IMR-90 (cell line): Measurements from ENCODE around the gene PRMT2. TPM values are rescaled to one million over a fixed set of nuclear protein-coding genes. Genes with fewer than 3 reads are reported as not detected.

ENCODE experiments used
- ATAC-seq: fragments of 200-7000 bp; cut with Tn5 transposase; 2 replicates; pipeline ENCODE4 v1.9.1; 2020; ENCODE audit warnings: low read depth, mild to moderate bottlenecking, moderate library complexity
- BruUV-seq: library from RNA; stranded (reverse); fragments of 400-500 nt; replicated peaks from 2 replicates; lab custom pipeline; 2021; lab: Mats Ljungman, UMichigan
- CTCF ChIA-PET: fragments of 300-600 bp; formaldehyde crosslinking; extraction: SDS; loops from one replicate; lab custom pipeline; 2021; ENCODE audit warnings: antibody characterized with exemption; lab: Yijun Ruan, JAX
- POLR2A ChIA-PET: fragments of 300-600 bp; sonication (Branson Sonifier 250); formaldehyde crosslinking; loops from one replicate; lab custom pipeline; 2022; ENCODE audit warnings: antibody characterized with exemption; ENCODE audit not compliant: unreplicated experiment; lab: Charles Lee
- DNase-seq: peaks from one replicate; pipeline ENCODE4 v3.0.0; 2013
- H2AFZ ChIP-seq: replicated peaks from 2 replicates; pipeline ENCODE3; 2013; ENCODE audit warnings: low read length, mild to moderate bottlenecking; ENCODE audit not compliant: poor library complexity
- H2AK5ac ChIP-seq: 2 replicates; pipeline ENCODE4 v1.6.1; 2013; ENCODE audit warnings: low read depth, low read length, inconsistent platforms
- H2AK9ac ChIP-seq: replicated peaks from 2 replicates; pipeline ENCODE3; 2013; ENCODE audit warnings: mild to moderate bottlenecking, low read depth, low read length, moderate library complexity; ENCODE audit not compliant: poor library complexity
- H2BK120ac ChIP-seq: 2 replicates; pipeline ENCODE4 v1.6.1; 2013; ENCODE audit warnings: low read depth, low read length, inconsistent platforms
- H2BK15ac ChIP-seq: 3 replicates; pipeline ENCODE4 v1.6.1; 2013; ENCODE audit warnings: low read depth, low read length, inconsistent platforms
- H2BK20ac ChIP-seq: 2 replicates; pipeline ENCODE4 v1.6.1; 2013; ENCODE audit warnings: low read depth, mild to moderate bottlenecking, inconsistent platforms, low read length, moderate library complexity
- H2BK5ac ChIP-seq: 2 replicates; pipeline ENCODE4 v1.6.1; 2013; ENCODE audit warnings: mild to moderate bottlenecking, low read depth, low read length, inconsistent platforms; ENCODE audit not compliant: poor library complexity, severe bottlenecking
- H3K14ac ChIP-seq: replicated peaks from 2 replicates; pipeline ENCODE4 v1.6.1; 2013; ENCODE audit warnings: low read depth, low read length, inconsistent platforms
- H3K18ac ChIP-seq: 2 replicates; pipeline ENCODE4 v1.6.1; 2013; ENCODE audit warnings: low read depth, low read length, control low read depth
- H3K23ac ChIP-seq: 2 replicates; pipeline ENCODE4 v1.6.1; 2013; ENCODE audit warnings: low read depth, low read length, inconsistent platforms
- H3K27ac ChIP-seq: 2 replicates; pipeline ENCODE4 v1.5.1; 2013; ENCODE audit warnings: mild to moderate bottlenecking, control low read depth, low read length; ENCODE audit not compliant: insufficient read depth
- H3K27me3 ChIP-seq: 2 replicates; pipeline ENCODE4 v1.6.1; 2013; ENCODE audit warnings: low read length; ENCODE audit not compliant: control insufficient read depth, insufficient read depth
- H3K36me3 ChIP-seq: 2 replicates; pipeline ENCODE4 v1.6.1; 2013; ENCODE audit warnings: low read length, mixed read lengths; ENCODE audit not compliant: control insufficient read depth, insufficient read depth
- H3K4ac ChIP-seq: 2 replicates; pipeline ENCODE4 v1.6.1; 2013; ENCODE audit warnings: low read depth, low read length, inconsistent platforms
- H3K4me1 ChIP-seq: 2 replicates; pipeline ENCODE4 v1.6.1; 2013; ENCODE audit warnings: low read length, mixed read lengths; ENCODE audit not compliant: control insufficient read depth, insufficient read depth
- H3K4me2 ChIP-seq: 2 replicates; pipeline ENCODE4 v1.6.1; 2013; ENCODE audit warnings: low read depth, mild to moderate bottlenecking, control low read depth, low read length, moderate library complexity
- H3K4me3 ChIP-seq: 2 replicates; pipeline ENCODE4 v1.5.1; 2013; ENCODE audit warnings: low read depth, mild to moderate bottlenecking, control low read depth, low read length, moderate library complexity; ENCODE audit not compliant: insufficient read depth
- H3K56ac ChIP-seq: 2 replicates; pipeline ENCODE4 v1.6.1; 2013; ENCODE audit warnings: low read length, inconsistent platforms; ENCODE audit not compliant: insufficient read depth; ENCODE audit errors: extremely low read depth
- H3K79me1 ChIP-seq, 2 experiments: 2 replicates each; pipeline ENCODE4 v1.6.1; 2013; ENCODE audit warnings: low read length in 2 of 2, inconsistent platforms in 1 of 2, low read depth in 1 of 2
- H3K9ac ChIP-seq: 2 replicates; pipeline ENCODE4 v1.6.1; 2013; ENCODE audit warnings: low read depth, low read length, control low read depth
- H3K9me1 ChIP-seq: 2 replicates; pipeline ENCODE4 v1.6.1; 2013; ENCODE audit warnings: low read length, inconsistent platforms; ENCODE audit not compliant: insufficient read depth
- H3K9me3 ChIP-seq: 2 replicates; pipeline ENCODE4 v1.6.1; 2013; ENCODE audit warnings: low read length; ENCODE audit not compliant: control insufficient read depth, insufficient read depth
- H4K20me1 ChIP-seq: 2 replicates; pipeline ENCODE4 v1.6.1; 2013; ENCODE audit warnings: low read length, inconsistent platforms; ENCODE audit not compliant: insufficient read depth
- H4K5ac ChIP-seq: 2 replicates; pipeline ENCODE4 v1.6.1; 2013; ENCODE audit warnings: mild to moderate bottlenecking, low read depth, low read length, control low read depth
- H4K8ac ChIP-seq, 2 experiments: 2 replicates each; pipeline ENCODE4 v1.6.1; 2013; ENCODE audit warnings: low read depth in 2 of 2, low read length in 2 of 2, control low read depth in 1 of 2, inconsistent platforms in 1 of 2
- H4K91ac ChIP-seq: 2 replicates; pipeline ENCODE4 v1.6.1; 2013; ENCODE audit warnings: low read depth, low read length, inconsistent platforms; ENCODE audit not compliant: insufficient read depth
- BHLHE40 ChIP-seq: fragments of 150-350 bp; IDR thresholded peaks from 2 replicates; pipeline ENCODE4 v1.6.1; 2016; ENCODE audit warnings: mild to moderate bottlenecking, low read depth, low read length
- CEBPB ChIP-seq: IDR thresholded peaks from 2 replicates; pipeline ENCODE4 v1.6.1; 2012; ENCODE audit warnings: low read depth, low read length, improper control_type of control experiment
- CHD1 ChIP-seq: IDR thresholded peaks from 2 replicates; pipeline ENCODE4 v1.6.1; 2012; ENCODE audit warnings: low read depth, low read length, improper control_type of control experiment
- ELK1 ChIP-seq: fragments of 150-350 bp; IDR thresholded peaks from 2 replicates; pipeline ENCODE4 v1.6.1; 2016; ENCODE audit warnings: low read depth, mild to moderate bottlenecking, low read length, moderate library complexity, borderline replicate concordance
- MAFK ChIP-seq: IDR thresholded peaks from 2 replicates; pipeline ENCODE4 v1.6.1; 2012; ENCODE audit warnings: low read depth, low read length, improper control_type of control experiment
- NFE2L2 ChIP-seq: fragments of 150-350 bp; IDR thresholded peaks from 2 replicates; pipeline ENCODE4 v1.6.1; 2016; ENCODE audit warnings: low read depth, mild to moderate bottlenecking, low read length
- POLR2A ChIP-seq: IDR thresholded peaks from 2 replicates; pipeline ENCODE4 v1.6.1; 2012; ENCODE audit warnings: mild to moderate bottlenecking, low read depth, low read length
- RCOR1 ChIP-seq: IDR thresholded peaks from 2 replicates; pipeline ENCODE4 v1.6.1; 2012; ENCODE audit warnings: mild to moderate bottlenecking, low read length, improper control_type of control experiment; ENCODE audit not compliant: insufficient replicate concordance
- RFX5 ChIP-seq: IDR thresholded peaks from 2 replicates; pipeline ENCODE4 v1.8.0; 2012; ENCODE audit warnings: low read depth, mild to moderate bottlenecking, low read length, moderate library complexity
- WGBS, 2 experiments: methylation state at CpG; one replicate each; pipeline versions ENCODE4 v1.1.5 to v1.1.7; 2013; ENCODE audit warnings: missing lambda C conversion rate in 2 of 2; ENCODE audit not compliant: insufficient read length in 1 of 2; ENCODE audit errors: extremely low coverage in 2 of 2; 5-methylcytosine and 5-hydroxymethylcytosine counted together
- dilution Hi-C: fragments of 300-500 bp; cut with HindIII; formaldehyde crosslinking; loops from one replicate; pipeline ENCODE4 v1.14.3; 2018; ENCODE audit warnings: low sequenced_read_pairs; ENCODE audit not compliant: unreplicated experiment
- in situ Hi-C: fragments of 300-500 bp; cut with MboI; formaldehyde crosslinking; loops from 3 replicates; pipeline ENCODE4 v1.14.3; 2019; ENCODE audit warnings: low sequenced_read_pairs, inconsistent platforms, mixed read lengths
- intact Hi-C: fragments of 100-400 bp; cut with micrococcal nuclease; formaldehyde crosslinking; loops from 2 replicates; pipeline ENCODE4 v1.10.0; 2022
- polyA plus RNA-seq, 3 experiments: library from polyadenylated mRNA; depleted of rRNA; stranded (reverse); fragments of >200 nt; gene quantifications; 2 replicates each; pipeline ENCODE4 v1.2.3, GENCODE V29; 2012; ENCODE audit warnings: low replicate concordance in 1 of 3
- total RNA-seq: library from RNA; depleted of rRNA; stranded (reverse); fragments of >200 nt; gene quantifications from 2 replicates; pipeline ENCODE4 v1.2.3, GENCODE V29; 2012
- TF ChIP-seq, protein P1 (sequence below): fragments of 150-350 bp; IDR thresholded peaks from 2 replicates; pipeline ENCODE4 v1.6.1; 2017; ENCODE audit warnings: mild to moderate bottlenecking, antibody characterized with exemption, low read length, low read depth

PRMT2 gene
- total and polyA plus RNA-seq, 2 of the 4 experiments (the other 2 are of a cell fraction): 126 to 159 TPM

- no peaks in the 10 kb centered on the region for H4K20me1 ChIP-seq
- DNase-seq (no peak), ATAC-seq (no peak)
- H3K9me3 ChIP-seq: peaks cover 9% of the 10 kb centered on the region
- no peak overlapping the region for H3K4ac ChIP-seq
- no CpG with 5 or more reads among the region's 2 CpGs for WGBS, 2 experiments
- H3K9me1 ChIP-seq: no peaks in the 10 kb centered on the region
- H3K79me1 ChIP-seq: no peaks in the 10 kb centered on the region
- H3K9ac ChIP-seq: no peak overlapping the region
- no peak overlapping the region for H4K5ac ChIP-seq
- H3K14ac ChIP-seq: no peak overlapping the region
- intact Hi-C loops: no loop called here
- no peak overlapping the region for H2AK5ac ChIP-seq
- H4K8ac ChIP-seq: no peak overlapping the region
- H3K18ac ChIP-seq: no peak overlapping the region
- H4K91ac ChIP-seq: no peak overlapping the region
- in situ Hi-C loops: no loop called here
- no peak overlapping the region for H3K56ac ChIP-seq
- H2AK9ac ChIP-seq: no peak overlapping the region
- H2BK20ac ChIP-seq: no peak overlapping the region
- no peak overlapping the region for H3K4me3 ChIP-seq
- TF ChIP-seq BHLHE40 (no peak), CEBPB (no peak), POLR2A (no peak), RFX5 (no peak), MAFK (no peak), RCOR1 (no peak), NFE2L2 (no peak), ELK1 (no peak), CHD1 (no peak)
- TF ChIP-seq, protein P1, sequence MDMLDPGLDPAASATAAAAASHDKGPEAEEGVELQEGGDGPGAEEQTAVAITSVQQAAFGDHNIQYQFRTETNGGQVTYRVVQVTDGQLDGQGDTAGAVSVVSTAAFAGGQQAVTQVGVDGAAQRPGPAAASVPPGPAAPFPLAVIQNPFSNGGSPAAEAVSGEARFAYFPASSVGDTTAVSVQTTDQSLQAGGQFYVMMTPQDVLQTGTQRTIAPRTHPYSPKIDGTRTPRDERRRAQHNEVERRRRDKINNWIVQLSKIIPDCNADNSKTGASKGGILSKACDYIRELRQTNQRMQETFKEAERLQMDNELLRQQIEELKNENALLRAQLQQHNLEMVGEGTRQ: no peak
- ChIA-PET CTCF (no interaction called here), POLR2A (no interaction called here)
- H2BK15ac ChIP-seq: no peak overlapping the region
- no TSS peak for BruUV-seq
- no peak overlapping the region for H3K23ac ChIP-seq
- no peak overlapping the region for H2AFZ ChIP-seq
- dilution Hi-C loops: no loop called here
- no peak overlapping the region for H3K4me2 ChIP-seq
- H3K27me3 ChIP-seq: peaks cover 30% of the 10 kb centered on the region
- H3K4me1 ChIP-seq: no peaks in the 10 kb centered on the region
- H3K36me3 ChIP-seq: no peaks in the 10 kb centered on the region
- H3K27ac ChIP-seq: no peak overlapping the region
- H2BK5ac ChIP-seq: no peak overlapping the region
- H2BK120ac ChIP-seq: no peak overlapping the region
Measured at GRCh38 chr21:46607636-46608035, 27.8 kb upstream of the PRMT2 start.
